Activated naive CD8-positive, alpha-beta T cell treated with anti-CD3 and anti-CD28 coated beads for 36 hours (primary cell): ENCODE results near the gene TRMT2A. TPM values are rescaled to one million over a fixed set of nuclear protein-coding genes. Genes with fewer than 3 reads are reported as not detected.
A peak's percentile ranks its signal among the peaks of the same experiment; 100 is the strongest.

Experiments
- DNase-seq: peaks from one replicate; pipeline ENCODE4 v3.0.0; 2021
- H3K27ac Mint-ChIP-seq: one replicate; pipeline ENCODE4 v1.8.0; 2022; ENCODE audit warnings: mild to moderate bottlenecking, moderate library complexity, mixed read lengths
- H3K27me3 Mint-ChIP-seq: one replicate; pipeline ENCODE4 v1.8.0; 2022; ENCODE audit warnings: mild to moderate bottlenecking, mixed read lengths
- H3K36me3 Mint-ChIP-seq: one replicate; pipeline ENCODE4 v1.8.0; 2021; ENCODE audit warnings: mild to moderate bottlenecking, mixed read lengths
- H3K4me1 Mint-ChIP-seq: one replicate; pipeline ENCODE4 v1.8.0; 2021; ENCODE audit warnings: mixed read lengths
- H3K4me3 Mint-ChIP-seq: one replicate; pipeline ENCODE4 v1.8.0; 2022; ENCODE audit warnings: mild to moderate bottlenecking, moderate library complexity, mixed read lengths
- H3K9me3 Mint-ChIP-seq: one replicate; pipeline ENCODE4 v1.8.0; 2022; ENCODE audit warnings: mixed read lengths
- total RNA-seq, 2 experiments: library from RNA; stranded (reverse); gene quantifications; one replicate each; pipeline ENCODE4 v1.2.3, GENCODE V29; 2021

TRMT2A gene
- total RNA-seq, 2 experiments from 2014 or later = 124 to 139 TPM

DNA sequence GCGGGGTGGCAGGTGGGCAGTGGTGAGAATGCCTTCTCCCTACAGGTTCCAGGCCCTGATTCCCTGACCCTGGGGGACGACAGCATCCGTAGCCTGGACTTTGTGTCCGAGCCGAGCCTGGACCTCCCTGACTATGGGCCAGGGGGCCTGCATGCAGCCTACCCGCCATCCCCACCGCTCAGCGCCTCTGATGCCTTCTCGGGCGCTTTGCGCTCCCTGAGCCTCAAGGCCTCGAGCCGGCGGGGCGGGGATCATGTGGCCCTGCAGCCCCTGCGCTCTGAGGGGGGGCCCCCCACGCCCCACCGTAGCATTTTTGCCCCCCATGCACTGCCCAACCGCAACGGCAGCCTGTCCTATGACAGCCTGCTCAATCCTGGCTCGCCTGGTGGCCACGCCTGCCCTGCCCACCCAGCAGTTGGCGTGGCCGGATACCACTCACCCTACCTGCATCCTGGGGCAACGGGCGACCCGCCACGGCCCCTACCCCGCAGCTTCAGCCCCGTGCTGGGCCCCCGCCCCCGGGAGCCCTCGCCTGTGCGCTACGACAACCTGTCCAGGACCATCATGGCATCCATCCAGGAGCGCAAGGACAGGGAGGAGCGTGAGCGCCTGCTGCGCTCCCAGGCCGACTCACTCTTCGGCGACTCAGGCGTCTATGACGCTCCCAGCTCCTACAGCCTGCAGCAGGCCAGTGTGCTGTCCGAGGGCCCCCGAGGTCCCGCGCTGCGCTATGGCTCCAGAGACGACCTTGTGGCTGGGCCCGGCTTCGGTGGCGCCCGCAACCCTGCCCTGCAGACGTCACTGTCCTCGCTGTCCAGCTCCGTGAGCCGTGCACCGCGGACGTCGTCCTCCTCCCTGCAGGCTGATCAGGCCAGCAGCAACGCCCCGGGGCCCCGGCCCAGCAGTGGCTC, 25.9 kb upstream of the TRMT2A start:
- Mint-ChIP-seq H3K9me3 (no peaks in the 10 kb centered on the region), H3K4me1 (peaks cover 5% of the 10 kb centered on the region), H3K27ac (no peak overlapping the region), H3K4me3 (no peak overlapping the region), H3K36me3 (peaks cover 2% of the 10 kb centered on the region), H3K27me3 (no peaks in the 10 kb centered on the region)
- no peak for DNase-seq

DNA sequence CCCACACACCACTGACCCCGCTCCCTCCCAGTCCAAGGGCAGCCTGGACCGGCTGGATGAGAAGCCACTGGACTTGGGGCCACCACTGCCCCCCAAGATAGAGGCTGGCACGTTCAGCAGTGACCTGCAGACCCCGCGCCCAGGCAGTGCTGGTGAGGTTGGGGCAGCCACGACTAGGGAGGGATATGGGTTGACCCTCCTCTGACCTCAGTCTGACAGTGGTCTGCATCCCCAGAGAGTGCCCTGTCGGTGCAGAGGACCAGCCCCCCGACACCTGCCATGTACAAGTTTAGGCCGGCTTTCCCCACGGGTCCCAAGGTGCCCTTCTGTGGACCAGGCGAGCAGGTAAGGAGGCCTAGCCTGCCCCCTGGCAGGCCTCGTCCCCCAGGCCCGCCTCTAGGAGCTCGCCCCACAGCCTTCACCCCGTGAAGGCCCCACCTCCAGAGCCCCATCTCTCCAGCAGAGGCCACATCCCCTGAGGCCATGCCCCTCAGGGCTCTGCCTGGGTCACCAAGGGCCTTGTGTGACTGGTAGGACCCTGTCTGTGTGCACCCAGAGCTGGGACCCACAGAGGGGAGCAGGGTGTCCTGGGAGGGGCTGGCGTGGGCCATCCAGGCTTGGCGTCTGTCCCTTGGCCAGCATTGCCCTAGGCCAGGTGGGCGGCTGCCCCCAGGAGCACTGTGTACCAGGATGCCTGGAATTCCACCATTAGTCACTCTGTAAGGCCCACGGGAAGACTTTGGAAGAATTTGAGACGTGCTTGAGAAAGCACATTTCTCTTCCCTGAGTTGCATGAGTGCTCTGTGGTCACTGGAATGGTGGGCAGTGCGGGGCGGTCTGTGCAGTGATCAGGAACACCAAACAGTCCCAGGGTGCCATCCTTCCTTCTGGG, 24.4 kb upstream of the TRMT2A start:
- Mint-ChIP-seq H3K27ac (no peak overlapping the region), H3K27me3 (no peaks in the 10 kb centered on the region), H3K36me3 (peaks cover 2% of the 10 kb centered on the region), H3K4me1 (peaks cover 9% of the 10 kb centered on the region), H3K9me3 (no peaks in the 10 kb centered on the region), H3K4me3 (no peak overlapping the region)
- no peak for DNase-seq

DNA sequence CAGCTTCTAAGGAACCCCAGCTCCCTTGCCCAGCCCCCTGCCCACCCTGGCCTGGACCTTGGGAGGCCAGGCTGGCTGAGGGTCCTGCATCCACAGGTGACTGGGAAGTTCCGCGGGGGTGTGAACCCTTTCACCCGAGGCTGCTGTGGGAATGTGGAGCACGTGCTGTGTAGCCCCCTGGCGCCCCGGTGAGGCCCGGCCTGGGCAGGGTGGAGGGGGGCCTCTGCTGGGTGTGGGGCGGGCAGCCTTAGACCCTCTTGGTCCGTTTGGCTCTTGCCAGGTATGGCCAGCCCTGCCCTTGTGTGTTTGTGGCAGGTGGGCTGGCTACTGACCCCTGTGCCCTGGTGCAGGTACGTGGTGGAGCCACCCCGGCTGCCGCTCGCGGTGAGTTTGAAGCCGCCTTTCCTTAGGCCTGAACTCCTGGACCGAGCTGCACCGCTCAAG, 23.5 kb upstream of the TRMT2A start:
- no peaks in the 10 kb centered on the region for H3K27me3 Mint-ChIP-seq
- H3K27ac Mint-ChIP-seq = no peak overlapping the region
- H3K9me3 Mint-ChIP-seq = no peaks in the 10 kb centered on the region
- H3K4me1 Mint-ChIP-seq = peaks cover 11% of the 10 kb centered on the region
- DNase-seq = no peak
- H3K36me3 Mint-ChIP-seq = peaks cover 2% of the 10 kb centered on the region
- no peak overlapping the region for H3K4me3 Mint-ChIP-seq

DNA sequence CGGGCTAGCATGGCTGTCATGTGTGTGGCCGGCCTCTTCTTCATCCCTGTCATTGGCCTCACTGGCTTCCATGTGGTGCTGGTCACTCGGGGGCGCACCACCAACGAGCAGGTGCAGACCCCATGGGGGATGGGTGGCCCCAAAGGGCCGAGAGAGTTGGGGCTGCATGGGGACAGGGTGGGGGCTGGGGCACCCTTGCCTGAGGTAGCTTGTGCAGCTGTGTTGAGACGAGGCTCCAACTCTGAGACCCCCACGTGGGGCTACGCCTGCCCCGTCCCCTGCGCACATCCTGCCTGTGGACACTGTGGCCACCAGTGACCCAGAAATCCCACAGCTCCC, 23.1 kb upstream of the TRMT2A start:
- no peaks in the 10 kb centered on the region for H3K27me3 Mint-ChIP-seq
- H3K36me3 Mint-ChIP-seq = peaks cover 2% of the 10 kb centered on the region
- no peak overlapping the region for H3K27ac Mint-ChIP-seq
- no peak overlapping the region for H3K4me3 Mint-ChIP-seq
- peaks cover 11% of the 10 kb centered on the region for H3K4me1 Mint-ChIP-seq
- DNase-seq = no peak
- no peaks in the 10 kb centered on the region for H3K9me3 Mint-ChIP-seq

DNA sequence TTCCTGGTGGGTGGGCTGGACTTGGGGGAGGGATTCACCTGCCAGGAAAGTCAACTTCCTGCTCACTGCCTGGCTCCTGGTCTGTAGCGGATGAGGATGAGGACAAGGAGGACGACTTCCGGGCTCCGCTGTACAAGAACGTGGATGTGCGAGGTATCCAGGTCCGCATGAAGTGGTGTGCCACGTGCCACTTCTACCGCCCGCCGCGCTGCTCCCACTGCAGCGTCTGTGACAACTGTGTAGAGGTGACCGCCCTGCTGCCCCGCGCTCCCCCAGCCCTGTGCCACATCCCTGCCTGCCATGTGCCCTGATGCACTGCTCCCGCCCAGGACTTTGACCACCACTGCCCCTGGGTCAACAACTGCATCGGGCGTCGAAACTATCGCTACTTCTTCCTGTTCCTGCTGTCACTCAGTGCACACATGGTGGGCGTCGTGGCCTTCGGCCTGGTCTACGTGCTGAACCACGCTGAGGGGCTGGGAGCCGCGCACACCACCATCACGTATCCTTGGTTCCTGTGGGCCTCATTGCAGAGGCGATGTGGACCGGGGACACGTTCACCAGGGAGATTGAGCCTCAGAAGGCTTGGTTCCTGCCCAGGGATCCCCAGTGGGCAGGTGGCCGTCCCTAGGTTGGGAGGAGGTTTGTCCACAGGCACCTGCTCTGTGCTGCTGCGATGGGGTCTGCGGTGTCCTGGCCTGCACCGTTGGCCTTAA, 22.5 kb upstream of the TRMT2A start:
- no peaks in the 10 kb centered on the region for H3K27me3 Mint-ChIP-seq
- no peak overlapping the region for H3K27ac Mint-ChIP-seq
- peaks cover 11% of the 10 kb centered on the region for H3K4me1 Mint-ChIP-seq

DNA sequence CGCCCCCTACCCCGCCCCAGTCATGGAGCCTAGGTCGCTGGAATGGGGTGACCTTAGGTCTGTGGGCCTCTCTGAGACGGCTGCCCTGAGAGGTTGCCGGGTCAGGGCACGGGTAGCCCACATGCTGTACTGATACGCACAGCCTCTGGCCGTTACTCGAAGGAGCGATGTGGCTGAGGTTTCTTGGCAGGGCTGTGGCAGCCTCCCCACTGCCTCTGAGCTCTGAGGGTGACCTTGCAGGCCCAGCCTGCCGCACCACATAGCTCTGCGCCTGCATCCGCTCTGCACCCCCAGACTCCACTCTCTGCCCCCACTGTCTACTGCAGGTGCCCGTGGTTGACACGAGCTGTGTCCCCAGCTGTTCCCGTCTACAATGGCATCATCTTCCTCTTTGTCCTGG, 21.8 kb upstream of the TRMT2A start:
- no peak for DNase-seq
- peaks cover 2% of the 10 kb centered on the region for H3K36me3 Mint-ChIP-seq
- no peaks in the 10 kb centered on the region for H3K27me3 Mint-ChIP-seq
- peaks cover 17% of the 10 kb centered on the region for H3K4me1 Mint-ChIP-seq
- H3K9me3 Mint-ChIP-seq = no peaks in the 10 kb centered on the region
- H3K4me3 Mint-ChIP-seq = no peak overlapping the region
- no peak overlapping the region for H3K27ac Mint-ChIP-seq

More for the DNA sequence above, 22.5 kb upstream of the TRMT2A start:
- H3K9me3 Mint-ChIP-seq = no peaks in the 10 kb centered on the region
- no peak for DNase-seq
- peaks cover 2% of the 10 kb centered on the region for H3K36me3 Mint-ChIP-seq
- H3K4me3 Mint-ChIP-seq = no peak overlapping the region

DNA sequence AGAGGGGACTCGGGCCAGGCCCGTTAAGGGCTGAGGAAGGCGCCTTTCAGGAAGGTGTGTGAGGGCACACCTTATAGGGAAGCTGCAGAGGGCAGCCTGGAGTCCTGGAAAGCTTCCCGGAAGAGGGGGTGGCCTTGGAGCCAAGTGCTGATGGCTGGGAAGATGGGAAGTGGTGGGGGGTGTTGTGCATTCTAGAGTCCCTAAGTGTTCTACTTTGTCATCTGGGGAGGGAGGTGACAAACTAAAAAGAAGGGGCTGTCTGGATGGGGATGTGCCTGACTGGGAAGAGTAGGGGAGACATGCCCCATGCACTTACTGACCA, 21.4 kb upstream of the TRMT2A start:
- Mint-ChIP-seq H3K27me3 (no peaks in the 10 kb centered on the region), H3K4me3 (no peak overlapping the region), H3K36me3 (peaks cover 2% of the 10 kb centered on the region), H3K4me1 (peaks cover 20% of the 10 kb centered on the region), H3K27ac (no peak overlapping the region), H3K9me3 (no peaks in the 10 kb centered on the region)
- no peak for DNase-seq

DNA sequence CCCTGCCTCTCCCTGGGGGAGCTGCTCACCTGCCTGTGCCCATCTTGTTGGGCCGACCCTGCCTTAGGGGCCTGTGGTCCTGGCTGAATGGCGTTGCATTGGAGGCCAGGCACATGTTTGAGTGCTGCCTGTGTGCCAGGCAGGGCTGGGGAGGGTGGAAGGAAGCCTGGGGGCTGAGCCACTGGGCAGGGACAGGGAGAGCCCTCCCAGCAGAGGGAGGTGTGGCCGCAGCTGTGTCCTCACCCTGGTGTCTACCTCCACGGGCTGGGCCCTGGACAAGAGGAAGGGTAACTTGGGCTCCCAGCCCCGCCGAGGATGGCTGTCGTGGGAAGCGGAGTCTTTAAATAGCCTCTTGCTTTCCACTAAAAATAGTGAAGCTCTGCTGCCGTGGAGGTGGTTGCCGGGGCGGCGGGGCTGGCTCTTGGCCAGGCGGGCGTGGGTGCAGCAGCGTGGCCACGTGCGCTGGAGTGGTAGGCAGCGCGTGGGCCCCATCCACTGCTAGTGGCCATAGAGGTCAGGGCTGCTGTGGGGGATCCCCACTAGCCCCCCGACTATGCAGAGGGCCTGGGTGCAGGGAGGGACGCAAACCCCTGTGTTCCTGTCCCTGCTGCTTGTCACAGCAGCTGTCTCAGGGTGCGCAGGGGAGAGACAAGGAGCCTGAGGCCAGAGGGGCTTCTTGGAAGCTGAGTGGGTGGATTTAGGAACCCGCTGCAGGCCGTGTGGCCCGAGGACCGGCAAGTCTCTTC, 20.8 kb upstream of the TRMT2A start:
- H3K27ac Mint-ChIP-seq = no peak overlapping the region
- peaks cover 26% of the 10 kb centered on the region for H3K4me1 Mint-ChIP-seq
- no peak for DNase-seq

DNA sequence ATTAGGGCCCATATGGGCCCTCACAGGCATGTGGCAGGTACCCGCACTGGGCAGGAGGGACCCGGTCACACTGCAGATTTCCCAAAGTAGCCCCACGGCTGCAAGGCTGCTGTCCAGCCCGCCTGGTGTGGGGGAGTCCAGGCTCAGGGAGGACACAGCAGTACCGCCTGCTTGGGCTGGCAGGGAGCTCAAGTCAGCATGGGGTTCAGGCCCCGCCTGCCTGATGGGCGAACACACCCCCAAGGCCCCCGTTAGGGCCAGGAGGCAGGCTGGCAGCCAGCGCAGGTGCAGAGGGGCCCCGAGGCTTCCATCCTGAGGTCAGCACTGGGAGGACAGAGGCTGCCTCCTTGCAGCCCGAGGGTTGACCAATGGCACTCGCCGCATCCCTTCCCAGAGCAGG, 20.1 kb upstream of the TRMT2A start:
- no peaks in the 10 kb centered on the region for H3K9me3 Mint-ChIP-seq
- H3K4me1 Mint-ChIP-seq = peaks cover 26% of the 10 kb centered on the region
- no peaks in the 10 kb centered on the region for H3K27me3 Mint-ChIP-seq
- DNase-seq = no peak
- H3K4me3 Mint-ChIP-seq = no peak overlapping the region
- H3K27ac Mint-ChIP-seq = no peak overlapping the region
- H3K36me3 Mint-ChIP-seq = peaks cover 2% of the 10 kb centered on the region

More for the DNA sequence above, 20.8 kb upstream of the TRMT2A start:
- peaks cover 2% of the 10 kb centered on the region for H3K36me3 Mint-ChIP-seq
- no peaks in the 10 kb centered on the region for H3K27me3 Mint-ChIP-seq
- no peaks in the 10 kb centered on the region for H3K9me3 Mint-ChIP-seq
- H3K4me3 Mint-ChIP-seq = no peak overlapping the region

DNA sequence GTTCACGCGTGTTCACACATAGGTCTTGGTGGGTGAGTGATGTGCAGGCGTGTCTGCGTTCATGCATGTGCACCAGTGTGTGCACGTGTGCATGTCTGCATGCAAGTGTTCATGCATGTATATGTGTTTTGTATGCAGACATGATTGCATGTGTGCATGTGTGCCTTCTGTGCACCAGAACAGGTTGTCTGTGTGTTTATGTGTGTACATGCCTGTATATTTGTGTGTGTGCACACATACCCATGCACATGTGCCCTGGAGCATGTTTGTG, 19.5 kb upstream of the TRMT2A start:
- DNase-seq = no peak
- Mint-ChIP-seq H3K27me3 (no peaks in the 10 kb centered on the region), H3K4me3 (no peak overlapping the region), H3K36me3 (peaks cover 2% of the 10 kb centered on the region), H3K27ac (no peak overlapping the region), H3K9me3 (no peaks in the 10 kb centered on the region), H3K4me1 (peaks cover 26% of the 10 kb centered on the region)

DNA sequence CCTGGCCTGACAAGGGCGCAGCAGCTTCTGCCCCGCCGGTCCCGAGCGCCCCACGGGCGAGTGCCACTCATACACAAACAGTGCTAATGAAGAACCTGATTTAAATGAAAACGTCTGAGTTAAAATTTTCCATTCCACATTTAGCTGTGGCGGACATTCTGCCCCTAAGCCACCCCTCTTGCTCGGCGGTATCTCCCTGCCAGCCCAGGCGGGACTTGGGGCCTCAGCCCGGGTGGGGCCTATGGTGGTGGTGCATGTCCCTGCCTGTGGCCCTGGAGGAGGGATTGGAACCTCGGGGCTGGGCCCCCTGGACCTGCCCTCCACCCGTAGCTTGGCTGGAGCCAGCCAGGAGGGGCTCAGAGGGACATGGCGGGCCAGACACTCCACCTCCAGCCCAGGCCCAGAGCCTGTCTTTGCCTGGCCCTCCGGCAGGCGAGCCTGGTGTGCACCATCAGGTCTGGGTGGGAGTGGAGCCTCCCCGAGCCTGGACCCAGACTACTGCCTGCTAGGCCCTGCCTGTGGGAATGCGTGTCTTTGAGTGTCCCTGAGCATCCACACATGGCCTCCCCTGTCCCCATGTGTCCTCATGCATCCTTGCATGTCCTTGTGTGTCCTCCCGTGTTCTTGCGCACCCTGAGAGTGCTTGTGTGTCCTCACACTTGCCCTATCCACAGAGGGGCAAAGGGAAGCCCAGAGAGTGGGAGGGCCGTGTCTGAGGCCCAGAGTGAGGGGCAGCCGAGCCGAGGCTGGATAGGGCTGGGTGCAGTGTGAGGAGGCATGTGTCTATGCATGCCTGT, 19.0 kb upstream of the TRMT2A start:
- no peak for DNase-seq
- Mint-ChIP-seq H3K36me3 (peaks cover 2% of the 10 kb centered on the region), H3K9me3 (no peaks in the 10 kb centered on the region), H3K4me3 (no peak overlapping the region), H3K27ac (no peak overlapping the region), H3K4me1 (peaks cover 26% of the 10 kb centered on the region), H3K27me3 (no peaks in the 10 kb centered on the region)

DNA sequence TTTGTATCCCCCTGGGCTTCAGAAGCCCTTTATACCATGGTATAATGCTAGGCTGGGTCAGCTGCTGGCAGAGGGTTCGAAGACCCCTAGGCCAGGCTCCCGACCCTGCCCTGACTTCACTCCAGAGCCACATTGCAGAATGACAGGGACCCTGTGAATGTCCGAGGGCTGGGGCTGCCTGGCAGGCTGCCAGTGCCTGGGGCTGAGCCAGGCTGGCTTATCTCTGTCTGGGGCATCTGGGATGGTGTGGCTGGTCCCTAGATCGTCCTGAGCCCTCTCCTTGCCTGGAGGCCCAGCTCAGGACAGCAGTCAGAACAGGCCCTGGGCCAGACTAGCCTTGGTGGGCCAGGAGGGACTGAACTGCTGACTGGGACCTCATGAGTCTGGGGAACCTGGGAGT, 18.2 kb upstream of the TRMT2A start:
- no peak overlapping the region for H3K4me3 Mint-ChIP-seq

DNA sequence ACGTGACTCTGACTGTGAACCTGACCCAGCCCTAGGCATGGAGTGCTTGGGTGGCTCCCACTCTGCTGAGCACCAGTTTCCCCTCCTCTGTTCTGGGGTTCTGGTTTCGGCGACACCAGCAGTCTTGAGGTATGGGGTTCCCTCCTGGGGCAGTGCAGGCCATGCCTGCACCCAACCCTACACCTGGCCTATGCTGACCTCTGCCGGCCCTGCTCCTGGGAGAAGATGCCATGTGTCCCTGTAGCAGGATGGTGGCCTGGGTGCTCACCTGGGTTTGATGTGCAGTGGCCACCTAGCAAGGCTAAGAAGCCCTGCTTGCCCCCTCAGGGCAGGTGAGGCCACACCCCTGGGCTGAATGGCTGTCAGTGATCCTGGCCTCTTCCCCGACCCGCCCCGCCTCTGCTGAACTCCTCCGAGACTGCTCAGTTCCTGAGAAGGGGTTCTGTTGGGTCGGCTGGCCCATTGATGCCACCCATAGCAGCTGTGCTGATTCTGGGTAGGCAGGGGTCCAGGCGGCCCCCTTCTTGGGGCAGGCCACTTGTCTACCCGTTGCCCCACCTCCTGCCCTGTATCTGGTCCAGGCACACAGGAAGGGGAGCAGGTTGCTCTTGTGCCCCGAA, 17.0 kb upstream of the TRMT2A start:
- no peak for DNase-seq
- Mint-ChIP-seq H3K4me1 (peaks cover 36% of the 10 kb centered on the region), H3K9me3 (no peaks in the 10 kb centered on the region), H3K27ac (no peak overlapping the region), H3K27me3 (no peaks in the 10 kb centered on the region), H3K36me3 (no peaks in the 10 kb centered on the region), H3K4me3 (peak overlapping the region; percentile 67)

More for the DNA sequence above, 18.2 kb upstream of the TRMT2A start:
- Mint-ChIP-seq H3K27me3 (no peaks in the 10 kb centered on the region), H3K27ac (no peak overlapping the region), H3K9me3 (no peaks in the 10 kb centered on the region), H3K36me3 (peaks cover 2% of the 10 kb centered on the region), H3K4me1 (peaks cover 26% of the 10 kb centered on the region)
- DNase-seq = no peak
